Activated naive CD4-positive, alpha-beta T cell treated with anti-CD3 and anti-CD28 coated beads, Interleukin-2, amount 50 U/mL, for 72 hours (primary cell): ENCODE results near the gene USP49. TPM values are rescaled to one million over a fixed set of nuclear protein-coding genes. Genes with fewer than 3 reads are reported as not detected.
"Not testable (repeated sequence)": the region's sequence is repeated elsewhere in the genome, so short reads cannot be mapped to it uniquely, and the experiment has no call there.

Experiments
- ATAC-seq, 2 donors: fragments of 150-1000 bp; cut with Tn5 transposase; 2 replicates each; pipeline ENCODE4 v1.10.0; 2021; ENCODE audit warnings: mild to moderate bottlenecking in 2 of 2, moderate library complexity in 2 of 2
- DNase-seq, 2 donors: peaks; one replicate each; pipeline ENCODE4 v3.0.0; 2021 to 2022; ENCODE audit warnings: low spot score in 2 of 2
- H3K27ac Mint-ChIP-seq, 2 donors: one replicate each; pipeline ENCODE4 v1.8.0; 2022; ENCODE audit warnings: mild to moderate bottlenecking in 2 of 2, mixed read lengths in 2 of 2
- H3K36me3 Mint-ChIP-seq, 2 donors: one replicate each; pipeline ENCODE4 v1.8.0; 2022; ENCODE audit warnings: mixed read lengths in 2 of 2
- H3K9me3 Mint-ChIP-seq, 2 donors: one replicate each; pipeline ENCODE4 v1.8.0; 2022; ENCODE audit warnings: mixed read lengths in 2 of 2
- total RNA-seq, 2 donors: library from RNA; stranded (reverse); gene quantifications; one replicate each; pipeline ENCODE4 v1.2.3, GENCODE V29; 2022

Gene USP49
- total RNA-seq, 2 donors from 2014 or later = 8.3 to 16.7 TPM

GRCh38 chr6:41840326-41840725 is 54.8 kb downstream of the USP49 start:
- DNase-seq = no peak
- Mint-ChIP-seq H3K9me3 (no peaks in the 10 kb centered on the region), H3K36me3 (no peaks in the 10 kb centered on the region), H3K27ac (no peak overlapping the region)
- no peak for ATAC-seq

- H3K9me3 Mint-ChIP-seq = no peaks in the 10 kb centered on the region
- no peak overlapping the region for H3K27ac Mint-ChIP-seq
- ATAC-seq = no peak
- DNase-seq = no peak
- H3K36me3 Mint-ChIP-seq = no peaks in the 10 kb centered on the region
Observed at GRCh38 chr6:41836660-41837052, 58.5 kb downstream of the USP49 start.

GRCh38 chr6:41836022-41836659 is 59.0 kb downstream of the USP49 start:
- DNase-seq (no peak), ATAC-seq (no peak)
- no peak overlapping the region for H3K27ac Mint-ChIP-seq
- H3K9me3 Mint-ChIP-seq = no peaks in the 10 kb centered on the region
- no peaks in the 10 kb centered on the region for H3K36me3 Mint-ChIP-seq

GRCh38 chr6:41832263-41832662 is 62.9 kb downstream of the USP49 start:
- ATAC-seq = no peak
- H3K9me3 Mint-ChIP-seq = no peaks in the 10 kb centered on the region
- H3K36me3 Mint-ChIP-seq = no peaks in the 10 kb centered on the region
- no peak for DNase-seq
- H3K27ac Mint-ChIP-seq = no peak overlapping the region

- DNase-seq = no peak
- H3K9me3 Mint-ChIP-seq = no peaks in the 10 kb centered on the region
- H3K36me3 Mint-ChIP-seq = no peaks in the 10 kb centered on the region
- H3K27ac Mint-ChIP-seq = no peak overlapping the region
- ATAC-seq = no peak
Observed at GRCh38 chr6:41826343-41827022, 68.7 kb downstream of the USP49 start.

- no peak for ATAC-seq
- Mint-ChIP-seq H3K36me3 (no peaks in the 10 kb centered on the region), H3K27ac (no peak overlapping the region), H3K9me3 (no peaks in the 10 kb centered on the region)
- no peak for DNase-seq
Observed at GRCh38 chr6:41824571-41825569, 70.3 kb downstream of the USP49 start.

GRCh38 chr6:41823178-41823577 is 72.0 kb downstream of the USP49 start:
- H3K36me3 Mint-ChIP-seq = no peaks in the 10 kb centered on the region

GRCh38 chr6:41822021-41822420 is 73.2 kb downstream of the USP49 start:
- DNase-seq = no peak

More at GRCh38 chr6:41823178-41823577, 72.0 kb downstream of the USP49 start:
- Mint-ChIP-seq H3K27ac (no peak overlapping the region), H3K9me3 (no peaks in the 10 kb centered on the region)
- DNase-seq (no peak), ATAC-seq (no peak)

GRCh38 chr6:41821266-41821665 is 73.9 kb downstream of the USP49 start:
- DNase-seq (no peak), ATAC-seq (no peak)
- H3K36me3 Mint-ChIP-seq = no peaks in the 10 kb centered on the region
- H3K27ac Mint-ChIP-seq = no peak overlapping the region
- H3K9me3 Mint-ChIP-seq = no peaks in the 10 kb centered on the region

More at GRCh38 chr6:41822021-41822420, 73.2 kb downstream of the USP49 start:
- no peaks in the 10 kb centered on the region for H3K9me3 Mint-ChIP-seq
- no peak overlapping the region for H3K27ac Mint-ChIP-seq
- no peak for ATAC-seq
- no peaks in the 10 kb centered on the region for H3K36me3 Mint-ChIP-seq

GRCh38 chr6:41818271-41819054 is 76.7 kb downstream of the USP49 start:
- H3K9me3 Mint-ChIP-seq = no peaks in the 10 kb centered on the region
- DNase-seq (no peak), ATAC-seq (no peak)
- no peaks in the 10 kb centered on the region for H3K36me3 Mint-ChIP-seq
- no peak overlapping the region for H3K27ac Mint-ChIP-seq

GRCh38 chr6:41815587-41815986 is 79.6 kb downstream of the USP49 start:
- H3K27ac Mint-ChIP-seq = no peak overlapping the region
- H3K36me3 Mint-ChIP-seq = no peaks in the 10 kb centered on the region
- no peak for ATAC-seq

GRCh38 chr6:41814629-41815028 is 80.5 kb downstream of the USP49 start:
- ATAC-seq = no peak
- no peak overlapping the region for H3K27ac Mint-ChIP-seq
- H3K9me3 Mint-ChIP-seq = no peaks in the 10 kb centered on the region

More at GRCh38 chr6:41815587-41815986, 79.6 kb downstream of the USP49 start:
- H3K9me3 Mint-ChIP-seq = no peaks in the 10 kb centered on the region
- DNase-seq = no peak

GRCh38 chr6:41813956-41814355 is 81.2 kb downstream of the USP49 start:
- no peaks in the 10 kb centered on the region for H3K9me3 Mint-ChIP-seq
- DNase-seq = no peak
- H3K27ac Mint-ChIP-seq = no peak overlapping the region
- no peak for ATAC-seq
- no peaks in the 10 kb centered on the region for H3K36me3 Mint-ChIP-seq

More at GRCh38 chr6:41814629-41815028, 80.5 kb downstream of the USP49 start:
- H3K36me3 Mint-ChIP-seq = no peaks in the 10 kb centered on the region
- DNase-seq = no peak

GRCh38 chr6:41813469-41813868 is 81.7 kb downstream of the USP49 start:
- H3K36me3 Mint-ChIP-seq = no peaks in the 10 kb centered on the region
- no peaks in the 10 kb centered on the region for H3K9me3 Mint-ChIP-seq
- DNase-seq = no peak
- no peak for ATAC-seq
- no peak overlapping the region for H3K27ac Mint-ChIP-seq

GRCh38 chr6:41811946-41812345 is 83.2 kb downstream of the USP49 start:
- H3K36me3 Mint-ChIP-seq, ATAC-seq, DNase-seq, H3K27ac Mint-ChIP-seq, H3K9me3 Mint-ChIP-seq: not testable (repeated sequence)

- DNase-seq (no peak), ATAC-seq (no peak)
- Mint-ChIP-seq H3K9me3 (no peaks in the 10 kb centered on the region), H3K27ac (no peak overlapping the region), H3K36me3 (no peaks in the 10 kb centered on the region)
Observed at GRCh38 chr6:41811095-41811494, 84.1 kb downstream of the USP49 start.
